ENCODE data around the gene BACH2.

BACH2 gene

DNA sequence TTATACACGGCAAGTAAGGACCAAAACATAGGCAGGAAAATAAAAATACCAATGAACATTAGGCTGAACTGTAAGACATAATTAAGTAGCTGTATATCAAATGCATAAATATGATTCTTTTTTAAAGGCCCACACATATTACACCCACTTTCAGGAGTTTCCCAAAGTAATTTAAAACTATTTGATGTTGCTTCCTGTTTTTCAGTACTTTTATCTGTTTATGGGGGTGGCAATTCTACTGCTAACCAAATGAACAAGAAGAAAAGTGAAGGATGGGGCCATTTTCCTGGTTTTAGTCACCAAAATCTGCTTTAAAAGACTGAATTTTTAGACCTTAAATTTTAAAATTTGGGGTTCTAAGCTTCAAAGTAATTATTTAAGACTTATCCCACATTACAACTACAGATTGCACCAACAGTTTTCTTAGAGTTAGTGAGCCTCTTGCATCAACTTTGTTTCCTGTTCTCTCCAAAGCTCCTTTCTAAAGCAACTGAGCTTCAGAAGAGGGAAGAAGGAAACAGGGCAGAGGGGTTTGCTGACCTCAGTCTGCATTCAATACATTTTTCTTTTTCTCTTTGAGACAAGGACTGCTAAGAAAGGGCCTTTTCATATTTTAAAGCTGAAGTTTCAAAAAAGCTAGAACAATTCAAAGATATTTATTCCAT lies 191.0 kb downstream of the BACH2 start:
- no peak overlapping the region for H3K4me3 ChIP-seq (ENCODE audit: low read depth, low read length)
- TF ChIP-seq, protein P1, sequence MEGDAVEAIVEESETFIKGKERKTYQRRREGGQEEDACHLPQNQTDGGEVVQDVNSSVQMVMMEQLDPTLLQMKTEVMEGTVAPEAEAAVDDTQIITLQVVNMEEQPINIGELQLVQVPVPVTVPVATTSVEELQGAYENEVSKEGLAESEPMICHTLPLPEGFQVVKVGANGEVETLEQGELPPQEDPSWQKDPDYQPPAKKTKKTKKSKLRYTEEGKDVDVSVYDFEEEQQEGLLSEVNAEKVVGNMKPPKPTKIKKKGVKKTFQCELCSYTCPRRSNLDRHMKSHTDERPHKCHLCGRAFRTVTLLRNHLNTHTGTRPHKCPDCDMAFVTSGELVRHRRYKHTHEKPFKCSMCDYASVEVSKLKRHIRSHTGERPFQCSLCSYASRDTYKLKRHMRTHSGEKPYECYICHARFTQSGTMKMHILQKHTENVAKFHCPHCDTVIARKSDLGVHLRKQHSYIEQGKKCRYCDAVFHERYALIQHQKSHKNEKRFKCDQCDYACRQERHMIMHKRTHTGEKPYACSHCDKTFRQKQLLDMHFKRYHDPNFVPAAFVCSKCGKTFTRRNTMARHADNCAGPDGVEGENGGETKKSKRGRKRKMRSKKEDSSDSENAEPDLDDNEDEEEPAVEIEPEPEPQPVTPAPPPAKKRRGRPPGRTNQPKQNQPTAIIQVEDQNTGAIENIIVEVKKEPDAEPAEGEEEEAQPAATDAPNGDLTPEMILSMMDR (IDR thresholded peaks at IDR 0.05; ENCODE audit: borderline replicate concordance, insufficient read depth, low read depth, low read length): no peak

DNA sequence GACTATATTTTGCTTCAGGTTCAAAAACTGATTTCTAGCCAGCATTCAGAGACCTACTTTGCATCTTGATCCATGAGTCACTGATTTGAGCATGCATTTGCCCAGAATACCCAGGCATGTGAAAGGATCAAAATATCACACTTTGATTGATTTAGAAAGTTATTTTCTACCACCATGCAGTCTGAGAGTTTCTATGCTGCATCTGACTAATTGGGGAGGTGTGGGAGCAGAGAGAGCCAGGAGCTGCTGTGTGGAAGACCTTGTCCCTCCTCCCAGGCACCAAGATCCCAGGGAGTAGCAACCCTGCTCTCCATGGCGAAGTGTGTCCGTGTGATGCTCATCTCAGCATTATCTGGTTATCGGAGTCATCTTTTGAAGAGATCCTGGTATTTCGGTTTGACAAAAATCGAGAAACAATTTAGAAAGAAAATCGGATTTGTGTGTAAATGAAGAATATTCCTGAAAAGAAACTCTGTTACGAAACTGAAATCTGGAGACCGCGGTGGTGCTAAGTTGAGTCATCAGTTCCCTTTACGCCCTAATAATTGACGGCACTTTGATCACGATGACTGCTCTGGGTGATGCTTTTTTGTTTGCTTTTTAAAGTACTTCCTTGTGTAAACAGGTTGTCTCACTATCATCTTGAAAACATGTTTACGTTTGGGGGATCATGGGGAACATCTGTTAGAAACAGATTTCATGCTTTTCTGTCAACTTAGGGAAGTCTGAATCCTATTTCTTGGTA lies 193.4 kb downstream of the BACH2 start:
- TF ChIP-seq, protein P1 (IDR thresholded peaks at IDR 0.05; ENCODE audit: borderline replicate concordance, insufficient read depth, low read depth, low read length): no peak
- H3K4me3 ChIP-seq (ENCODE audit: low read depth, low read length): no peak overlapping the region

DNA sequence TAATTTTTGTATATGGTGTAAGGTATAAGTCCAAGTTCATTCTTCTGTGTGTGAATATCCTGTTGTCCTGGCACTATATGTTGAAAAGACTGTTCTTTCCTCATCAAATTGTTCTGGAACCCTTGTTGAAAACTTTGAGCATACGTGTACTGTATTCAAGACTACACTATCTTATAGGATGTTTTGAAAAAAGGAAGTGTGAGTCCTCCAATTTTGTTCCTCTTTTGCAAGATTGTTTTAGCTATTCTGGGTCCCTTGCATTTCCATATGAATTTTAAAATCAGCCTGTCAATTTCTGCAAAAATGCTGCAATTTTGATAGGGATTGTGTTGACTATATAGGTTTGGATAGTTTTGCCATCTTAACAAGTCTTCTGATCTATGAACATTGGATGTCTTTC lies 195.2 kb downstream of the BACH2 start:
- TF ChIP-seq, protein P1 (IDR thresholded peaks at IDR 0.05; ENCODE audit: borderline replicate concordance, insufficient read depth, low read depth, low read length): no peak
- no peak overlapping the region for H3K4me3 ChIP-seq (ENCODE audit: low read depth, low read length)

DNA sequence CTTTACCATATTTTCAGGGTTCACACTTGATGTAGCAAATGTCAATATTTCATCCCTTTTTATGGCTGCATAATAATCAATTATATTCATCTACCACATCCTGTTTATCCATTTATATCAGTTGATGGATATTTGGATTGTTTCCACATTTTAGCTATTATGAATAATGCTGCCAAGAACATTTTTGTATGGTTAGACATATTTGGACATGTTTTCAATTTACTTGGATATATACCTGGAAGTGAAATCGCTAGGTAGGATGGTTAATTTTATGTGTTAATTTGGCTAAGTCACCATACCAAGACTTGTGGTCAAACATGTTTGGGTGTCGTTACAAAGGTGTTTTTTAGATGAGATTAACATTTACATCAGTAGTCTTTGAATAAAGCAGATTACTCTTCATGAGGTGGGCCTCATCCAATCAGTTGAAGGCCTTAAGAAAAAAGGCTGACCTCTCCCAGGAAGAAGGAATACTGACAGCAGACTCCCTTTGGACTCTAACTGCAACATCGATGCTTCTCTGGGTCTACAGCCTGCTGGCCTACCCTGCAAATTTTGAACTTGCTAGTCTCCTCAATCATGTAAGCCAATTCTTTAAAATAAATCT lies 196.5 kb downstream of the BACH2 start:
- H3K4me3 ChIP-seq (ENCODE audit: low read depth, low read length): no peak overlapping the region
- TF ChIP-seq, protein P1 (IDR thresholded peaks at IDR 0.05; ENCODE audit: borderline replicate concordance, insufficient read depth, low read depth, low read length): no peak

DNA sequence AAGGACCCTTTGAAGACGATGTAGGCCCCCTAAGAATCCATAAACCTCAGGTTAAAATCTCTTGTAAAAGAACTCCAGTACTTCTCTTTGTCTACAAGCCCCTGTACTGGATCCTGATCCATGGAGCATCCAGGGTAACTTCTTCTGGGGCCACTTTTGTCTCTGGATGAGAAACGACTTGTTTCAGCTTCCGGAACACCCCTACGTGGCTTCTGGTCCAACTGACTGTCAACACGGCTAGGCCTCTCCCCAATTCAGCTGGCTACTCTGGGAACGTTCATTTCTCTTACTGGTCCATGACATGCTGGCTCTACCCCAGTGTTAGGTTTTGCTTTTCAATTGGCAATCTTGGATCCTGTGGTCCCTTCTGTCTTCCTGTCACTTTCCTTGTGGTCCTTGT lies 198.0 kb downstream of the BACH2 start:
- TF ChIP-seq, protein P1 (IDR thresholded peaks at IDR 0.05; ENCODE audit: borderline replicate concordance, insufficient read depth, low read depth, low read length): no peak
- H3K4me3 ChIP-seq (ENCODE audit: low read depth, low read length): no peak overlapping the region

DNA sequence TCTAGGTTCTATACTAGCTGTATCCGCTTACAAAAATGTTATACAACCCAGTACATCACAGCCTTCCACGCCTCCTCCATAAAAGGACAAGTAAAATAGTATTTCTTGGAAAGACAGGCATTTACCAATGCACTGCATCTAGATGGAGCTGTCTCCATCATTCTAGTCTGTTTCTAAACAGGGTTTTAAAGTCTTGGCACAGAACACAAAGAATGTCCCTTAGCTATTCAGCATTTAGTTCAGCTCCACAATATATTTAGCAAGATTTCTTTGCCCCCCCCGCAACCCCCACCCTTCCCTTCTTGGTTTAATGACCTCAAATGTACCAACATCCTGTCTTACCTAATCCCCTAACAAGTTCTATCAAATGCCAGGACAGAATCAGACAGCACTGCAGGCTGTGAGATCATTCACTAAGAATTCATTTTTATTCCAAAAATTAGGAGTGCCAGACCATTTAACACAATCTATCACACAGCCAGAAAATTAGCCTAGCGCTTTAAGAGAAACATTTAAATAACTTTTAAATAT lies 198.6 kb downstream of the BACH2 start:
- no peak overlapping the region for H3K4me3 ChIP-seq (ENCODE audit: low read depth, low read length)
- TF ChIP-seq, protein P1 (IDR thresholded peaks at IDR 0.05; ENCODE audit: borderline replicate concordance, insufficient read depth, low read depth, low read length): no peak

Measured in GM12875 (cell line).